ENCODE measurements around the gene SHC4.
A peak's percentile ranks its signal among the peaks of the same experiment; 100 is the strongest.

Gene SHC4

GRCh38 chr15:48968066-48968465, 4.3 kb upstream of the SHC4 start:
- DNase-seq (ENCODE audit: low spot score), result no peak

DNA sequence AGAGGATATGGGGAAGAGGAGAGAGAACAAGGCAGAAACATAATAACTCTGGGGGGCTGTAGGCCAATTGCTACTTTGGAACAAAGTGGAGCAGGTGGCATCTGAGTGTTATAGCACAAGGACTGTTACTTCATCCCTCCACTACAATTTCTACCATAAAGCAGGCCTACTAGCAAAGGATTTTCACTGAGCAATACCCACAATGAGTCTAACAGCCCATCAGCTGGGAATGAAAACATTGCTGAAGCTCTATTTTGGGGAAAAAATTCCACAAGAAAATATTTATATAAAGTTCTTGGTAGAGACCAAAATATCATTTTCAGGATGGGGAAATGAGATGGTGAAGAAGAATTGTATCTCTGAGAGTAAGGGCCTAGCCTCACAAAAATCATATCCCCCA, 3.6 kb upstream of the SHC4 start:
- DNase-seq (ENCODE audit: low spot score), result no peak

DNA sequence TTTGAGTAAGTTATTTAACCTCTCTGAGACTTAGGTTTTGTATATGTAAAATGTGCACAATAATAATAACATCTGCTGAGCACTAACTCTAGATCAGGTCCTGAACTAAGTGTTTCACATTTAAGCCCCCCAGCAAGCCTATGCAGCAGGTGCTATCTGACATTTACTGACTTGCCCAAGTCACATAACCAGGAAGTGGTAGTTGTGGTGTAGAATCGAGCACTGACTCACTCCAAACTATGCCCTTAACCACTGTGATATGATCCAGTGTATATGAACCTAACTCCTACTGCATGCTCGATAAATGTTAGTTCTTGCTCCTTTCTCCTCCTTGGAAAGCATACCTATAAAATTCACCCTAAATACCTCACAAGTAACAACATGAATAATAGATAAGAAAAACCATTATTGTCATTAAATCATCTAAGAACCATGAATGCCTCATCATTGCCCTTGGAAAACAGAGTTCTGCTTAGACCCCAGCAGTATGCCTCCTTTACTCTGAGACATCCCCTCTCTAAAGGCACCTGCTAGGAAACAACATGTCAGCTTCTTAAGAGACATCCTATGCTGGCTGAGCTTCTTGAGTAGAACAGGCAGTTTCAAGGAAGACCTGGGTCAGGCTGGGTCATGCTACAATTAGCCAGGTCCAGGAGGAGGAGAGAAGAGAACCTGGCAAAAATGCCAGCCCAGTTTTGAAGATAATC, 3.0 kb upstream of the SHC4 start:
- peak; percentile 29 for DNase-seq (ENCODE audit: low spot score)

- no peak for DNase-seq (ENCODE audit: low spot score)
These were observed 2.3 kb upstream of the SHC4 start for GRCh38 chr15:48965972-48966371.

DNA sequence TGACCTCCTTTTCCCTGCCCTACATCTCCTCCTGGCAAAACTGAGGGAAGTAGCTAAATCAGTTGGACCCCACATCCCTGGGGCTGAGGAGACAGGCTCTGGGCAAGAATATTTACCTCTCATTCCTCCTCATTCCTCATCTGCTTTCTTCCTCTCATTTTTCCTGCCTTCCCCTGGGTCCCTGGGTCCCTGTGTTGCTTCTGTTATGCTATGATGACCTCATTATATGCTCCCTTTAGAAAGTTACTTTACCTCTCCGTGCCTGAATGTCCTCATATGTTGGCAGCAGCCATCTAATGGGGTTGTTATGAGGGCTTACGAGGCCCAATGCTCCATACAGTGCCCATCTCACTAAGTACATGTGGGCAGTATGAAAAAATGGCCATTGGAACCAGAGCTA, 1.2 kb upstream of the SHC4 start:
- no peak for DNase-seq (ENCODE audit: low spot score)

GRCh38 chr15:48962662-48963523, 826 bp downstream of the SHC4 start:
- DNase-seq (ENCODE audit: low spot score), result peak; percentile 43

DNA sequence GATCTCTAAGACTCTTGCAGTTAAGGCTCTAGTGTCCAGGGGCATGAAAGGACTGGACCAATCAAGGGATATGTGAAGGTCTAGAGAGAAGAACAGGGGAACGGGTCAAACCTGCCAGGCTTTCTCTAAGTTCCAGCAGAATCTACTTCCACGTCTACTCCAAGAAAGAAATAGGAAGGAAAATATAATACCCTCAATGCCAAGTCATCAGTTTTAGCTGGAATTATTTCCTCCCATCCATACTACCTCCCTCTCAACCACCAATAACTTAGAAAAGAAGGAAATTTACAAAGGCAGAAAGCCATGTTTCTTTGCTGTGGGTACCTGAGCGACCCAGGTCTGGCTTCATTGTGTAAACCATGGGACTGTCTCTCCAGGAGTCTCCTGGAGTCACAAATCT, 7.8 kb downstream of the SHC4 start:
- no peak for DNase-seq (ENCODE audit: low spot score)

DNA sequence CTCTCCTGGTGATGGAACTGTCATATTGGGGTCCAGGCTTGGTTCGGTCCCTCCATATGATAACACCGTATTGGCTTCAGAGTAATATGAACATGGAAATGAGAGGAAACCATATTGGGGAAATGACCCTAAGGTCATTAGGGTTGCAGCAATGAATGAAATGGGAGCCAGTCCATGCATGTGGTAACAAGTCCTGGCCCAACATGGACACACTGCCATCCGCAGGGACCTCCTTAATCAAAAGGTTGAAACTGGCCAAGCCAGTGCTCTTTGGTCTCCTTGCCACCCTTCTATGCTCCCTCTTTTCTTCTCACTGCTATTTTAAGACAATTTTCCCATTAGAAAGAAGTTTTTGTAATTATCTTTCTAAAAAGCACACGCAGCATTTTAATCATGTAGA, 8.3 kb downstream of the SHC4 start:
- no peak for DNase-seq (ENCODE audit: low spot score)

DNA sequence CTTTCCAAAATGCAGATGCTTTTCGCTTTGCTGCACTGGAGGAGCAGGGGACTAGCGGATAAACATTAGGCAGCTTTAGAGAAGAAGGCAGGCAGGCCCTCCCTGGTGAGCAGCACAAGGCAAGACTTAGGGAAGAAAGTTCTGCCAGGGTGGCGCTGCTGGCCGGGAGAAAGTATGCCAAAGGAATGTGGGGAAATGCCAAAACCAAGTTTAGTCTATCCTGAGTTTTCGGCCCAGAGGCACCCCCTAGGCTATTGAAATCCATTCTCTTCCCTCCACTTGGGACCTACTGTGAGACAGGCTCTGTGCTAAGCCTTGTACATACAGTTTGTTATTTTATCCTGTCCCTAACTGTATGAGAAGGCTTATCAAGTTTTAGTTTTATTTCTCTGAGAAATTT, 9.2 kb downstream of the SHC4 start:
- DNase-seq (ENCODE audit: low spot score), result peak; percentile 79

DNA sequence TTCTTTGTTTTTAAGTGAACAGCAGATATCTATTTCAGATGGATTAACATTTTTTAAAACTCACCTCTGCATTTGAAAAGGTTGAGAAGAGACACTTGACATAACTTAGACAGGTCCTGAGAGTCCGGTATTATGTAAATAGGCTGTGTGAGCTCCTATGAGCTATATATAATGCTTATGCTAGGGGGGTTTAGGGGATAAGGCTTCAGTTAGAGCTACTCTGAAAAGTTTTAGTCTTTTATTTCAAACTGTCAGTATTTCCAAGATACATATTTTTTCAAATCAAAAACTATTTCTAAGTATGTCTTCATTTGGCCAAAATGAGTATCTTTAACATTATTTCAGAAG, 16.9 kb downstream of the SHC4 start:
- DNase-seq (ENCODE audit: low spot score), result no peak

DNA sequence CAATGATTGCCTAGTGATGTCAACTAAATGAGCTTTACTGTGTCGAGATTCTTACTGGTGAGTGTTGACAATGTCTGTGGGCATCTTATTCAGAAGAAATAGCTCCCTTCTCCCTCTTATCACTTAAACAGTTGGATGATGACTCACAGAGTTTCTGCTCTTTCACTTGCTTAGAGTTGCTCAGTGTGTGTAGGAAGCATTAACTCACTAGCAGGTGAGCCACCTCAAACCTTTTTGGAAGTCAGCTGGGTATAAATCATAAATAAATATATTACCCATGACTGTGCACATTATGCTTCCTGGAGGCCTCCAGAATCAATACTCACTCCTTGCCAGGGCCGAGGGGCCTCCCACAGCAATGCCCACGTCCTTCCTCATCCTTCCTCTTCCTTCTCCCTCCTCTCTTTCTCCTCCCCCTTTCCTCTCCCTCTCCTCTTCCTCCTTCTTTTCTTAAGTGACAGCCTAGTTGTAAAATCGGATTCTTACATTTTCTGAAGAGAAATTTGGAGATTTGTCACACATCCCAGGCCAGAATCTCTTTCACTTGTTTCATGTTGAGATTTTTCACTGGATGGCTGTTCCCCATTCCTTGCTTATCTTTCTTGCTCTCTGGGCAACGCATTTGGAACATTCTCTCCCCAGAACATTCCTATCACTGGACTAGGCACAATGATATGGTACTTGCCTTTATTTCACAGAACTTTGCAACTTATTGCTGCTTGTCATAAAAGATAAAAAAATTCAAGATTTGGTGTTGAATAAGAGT, 17.5 kb downstream of the SHC4 start:
- no peak for DNase-seq (ENCODE audit: low spot score)

DNA sequence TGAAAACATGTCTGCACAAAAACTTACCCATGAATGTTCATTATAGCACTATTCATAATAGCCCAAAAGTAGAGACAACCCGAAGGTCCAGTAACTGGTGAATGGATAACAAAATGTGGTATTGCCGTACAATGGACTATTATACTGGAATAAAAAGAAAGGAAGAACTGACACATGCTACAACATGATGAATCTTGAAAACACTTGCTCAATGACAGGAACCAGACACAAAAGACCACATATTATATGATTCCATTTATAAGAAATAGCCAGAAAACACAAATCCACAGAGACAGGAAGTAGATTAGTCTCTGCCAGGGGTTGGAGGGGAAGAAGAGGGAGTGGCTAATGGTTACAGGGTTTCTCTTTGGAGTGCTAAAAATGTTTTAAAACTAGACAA, 18.3 kb downstream of the SHC4 start:
- no peak for DNase-seq (ENCODE audit: low spot score)

- DNase-seq (ENCODE audit: low spot score), result no peak
These were observed 21.8 kb downstream of the SHC4 start for GRCh38 chr15:48941904-48942303.

- peak; percentile 79 for DNase-seq (ENCODE audit: low spot score)
These were observed 23.2 kb downstream of the SHC4 start for GRCh38 chr15:48940508-48940907.

- DNase-seq (ENCODE audit: low spot score), result peak; percentile 77
These were observed 24.1 kb downstream of the SHC4 start for GRCh38 chr15:48939648-48940047.

- DNase-seq (ENCODE audit: low spot score), result no peak
These were observed 25.8 kb downstream of the SHC4 start for GRCh38 chr15:48937886-48938285.

GRCh38 chr15:48936666-48937065, 27.1 kb downstream of the SHC4 start:
- DNase-seq (ENCODE audit: low spot score), result peak; percentile 81

- no peak for DNase-seq (ENCODE audit: low spot score)
These were observed 28.5 kb downstream of the SHC4 start for GRCh38 chr15:48935236-48935635.

DNA sequence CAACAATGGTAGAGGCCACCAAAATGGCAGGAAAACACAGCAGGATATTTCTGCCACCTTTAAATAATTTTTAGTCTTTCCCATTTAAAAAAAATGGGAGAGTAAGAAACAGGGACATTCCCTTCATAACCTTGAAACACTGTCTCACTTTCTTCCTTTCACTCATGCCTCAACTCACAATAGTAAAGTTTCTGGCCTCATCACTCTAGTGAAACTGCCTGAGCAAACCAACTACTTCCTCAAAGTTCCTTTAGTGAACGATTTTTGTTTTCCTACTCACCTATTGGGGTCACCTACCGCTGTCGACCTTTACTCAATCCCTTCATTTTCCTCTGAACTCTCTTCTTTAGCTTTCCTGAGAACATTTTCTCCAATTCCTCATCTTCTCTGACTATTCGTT, 33.0 kb downstream of the SHC4 start:
- no peak for DNase-seq (ENCODE audit: low spot score)

DNA sequence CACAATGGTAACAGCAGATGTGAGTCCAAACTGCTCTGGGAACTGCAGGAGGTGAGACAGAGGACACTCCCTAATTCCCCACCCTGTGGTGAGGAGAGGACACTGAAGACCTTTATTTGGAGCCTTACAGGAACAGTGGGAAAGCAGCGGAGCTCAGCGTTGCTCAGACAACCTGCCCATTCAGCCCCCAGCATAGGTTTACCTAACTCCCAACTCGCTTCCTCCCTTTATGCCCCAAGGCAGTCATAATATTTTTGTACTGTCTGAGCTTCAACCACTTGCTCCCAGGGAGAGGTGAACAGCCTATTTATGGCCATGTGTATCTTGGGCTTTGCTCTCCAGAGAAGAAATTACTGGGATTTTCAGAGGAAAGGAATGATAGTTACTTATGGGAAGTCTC, 34.1 kb downstream of the SHC4 start:
- no peak for DNase-seq (ENCODE audit: low spot score)

DNA sequence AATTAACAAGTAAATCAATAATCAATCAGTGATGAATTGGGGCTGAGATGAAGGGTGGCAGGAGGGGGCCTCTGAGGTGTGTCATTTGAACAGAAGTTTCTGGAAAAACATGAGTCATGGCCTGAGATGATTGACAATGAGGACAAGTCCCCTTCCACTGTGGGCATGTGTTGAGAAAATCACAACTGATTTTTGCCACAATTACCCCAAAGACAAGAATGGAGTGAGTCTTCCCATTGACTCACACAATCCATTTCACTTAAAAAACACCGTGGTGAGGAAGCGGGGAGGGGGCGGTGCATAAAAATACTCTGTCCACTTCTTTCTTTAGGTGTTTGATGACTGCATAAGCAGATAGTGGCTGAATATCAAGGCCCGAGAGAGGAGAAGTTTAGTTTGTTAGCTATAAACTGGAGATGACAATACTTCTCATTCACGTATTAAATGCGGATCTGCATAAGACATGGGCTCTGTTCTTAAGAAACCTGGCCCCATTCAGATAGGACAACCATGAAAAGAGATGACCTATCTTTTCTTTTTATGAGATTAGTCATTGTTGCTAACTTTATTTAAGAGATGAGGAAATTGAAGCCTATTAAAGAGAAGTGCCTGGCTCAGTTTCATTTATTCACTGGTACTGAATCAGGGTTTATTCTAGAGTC, 34.7 kb downstream of the SHC4 start:
- DNase-seq (ENCODE audit: low spot score), result no peak

GRCh38 chr15:48925714-48926223, 38.0 kb downstream of the SHC4 start:
- DNase-seq (ENCODE audit: low spot score), result peak; percentile 73

Measured in AG20443 (cell line).